GM12878 (cell line): Measurements from ENCODE around the gene PTPRN2. TPM values are rescaled to one million over a fixed set of nuclear protein-coding genes. Genes with fewer than 3 reads are reported as not detected.

Experiments used
- ATAC-seq: fragments of 200-7000 bp; cut with Tn5 transposase; 3 replicates; pipeline ENCODE4 v1.9.1; 2020; ENCODE audit warnings: mild to moderate bottlenecking, moderate library complexity
- BruUV-seq: library from RNA; stranded (reverse); fragments of 400-500 nt; replicated peaks from 2 replicates; lab custom pipeline; 2021; lab: Mats Ljungman, UMichigan
- CTCF ChIA-PET: fragments of 300-600 bp; sonication (Branson Sonifier 250); formaldehyde crosslinking; extraction: SDS; loops from one replicate; lab custom pipeline; 2021; ENCODE audit warnings: inconsistent platforms; lab: Yijun Ruan, JAX
- POLR2A ChIA-PET: fragments of 350-600 bp; formaldehyde crosslinking; extraction: SDS; loops from one replicate; lab custom pipeline; 2021; ENCODE audit warnings: inconsistent platforms; lab: Charles Lee
- RAD21 ChIA-PET: fragments of 300-600 bp; sonication (Branson Sonifier 250); formaldehyde crosslinking; loops from one replicate; lab custom pipeline; 2023; ENCODE audit warnings: antibody characterized with exemption; ENCODE audit not compliant: unreplicated experiment; lab: Charles Lee
- SMC1A ChIA-PET: fragments of 300-600 bp; sonication (Branson Sonifier 250); formaldehyde crosslinking; loops from one replicate; lab custom pipeline; 2023; ENCODE audit not compliant: unreplicated experiment, uncharacterized antibody; lab: Charles Lee
- DNase-seq: peaks from one replicate; pipeline ENCODE4 v3.0.0-alpha.2; 2011; ENCODE audit warnings: low read depth, low spot score
- FAIRE-seq: peaks from 3 replicates; lab custom pipeline; 2011; peaks lifted over from hg19 to GRCh38; lab: Jason Lieb, UNC
- H2AFZ ChIP-seq: 2 replicates; pipeline ENCODE4 v1.6.0; 2011; ENCODE audit warnings: low read depth, low read length, control low read depth; ENCODE audit not compliant: control insufficient read depth
- H3K27ac ChIP-seq: 2 replicates; pipeline ENCODE4 v1.5.1; 2011; ENCODE audit warnings: control low read depth; ENCODE audit not compliant: control insufficient read depth, insufficient read depth
- H3K27me3 ChIP-seq, 2 experiments: replicated peaks in 1 of 2; 2 replicates each; pipeline versions ENCODE4 v1.6.0 to v1.6.1; 2011; ENCODE audit warnings: low read length in 1 of 2; ENCODE audit not compliant: control insufficient read depth in 2 of 2, insufficient read depth in 2 of 2
- H3K36me3 ChIP-seq, 2 experiments: 2 replicates each; pipeline ENCODE4 v1.5.1; 2011; ENCODE audit warnings: low read length in 1 of 2; ENCODE audit not compliant: control insufficient read depth in 2 of 2, insufficient read depth in 2 of 2
- H3K4me1 ChIP-seq: 2 replicates; pipeline ENCODE4 v1.6.1; 2011; ENCODE audit warnings: mild to moderate bottlenecking, low read length, moderate library complexity, mixed read lengths; ENCODE audit not compliant: control insufficient read depth, insufficient read depth
- H3K4me2 ChIP-seq: 2 replicates; pipeline ENCODE4 v1.6.0; 2011; ENCODE audit warnings: control low read depth; ENCODE audit not compliant: control insufficient read depth, insufficient read depth
- H3K4me3 ChIP-seq: fragments of 200-600 bp; sonication (generic); 2 replicates; pipeline ENCODE4 v1.5.1; 2016
- H3K79me2 ChIP-seq: 2 replicates; pipeline ENCODE4 v1.6.0; 2011; ENCODE audit warnings: low read length; ENCODE audit not compliant: control insufficient read depth, insufficient read depth
- H3K9ac ChIP-seq: 2 replicates; pipeline ENCODE4 v1.8.0; 2011; ENCODE audit warnings: low read length, control low read depth, mixed read lengths; ENCODE audit not compliant: control insufficient read depth, insufficient read depth
- H3K9me3 ChIP-seq: replicated peaks from 3 replicates; pipeline ENCODE4 v1.5.1; 2011; ENCODE audit warnings: mild to moderate bottlenecking, low read length; ENCODE audit not compliant: control insufficient read depth, insufficient read depth
- H4K20me1 ChIP-seq: 2 replicates; pipeline ENCODE4 v1.6.0; 2011; ENCODE audit not compliant: control insufficient read depth, insufficient read depth
- CREB1 ChIP-seq: IDR thresholded peaks from 2 replicates; pipeline ENCODE4 v1.6.1; 2012; ENCODE audit warnings: low read depth, mild to moderate bottlenecking, inconsistent platforms
- CTCF ChIP-seq, 3 experiments: IDR thresholded peaks in 2 of 3; conservative IDR thresholded peaks in 1 of 3; 2 replicates each; pipeline ENCODE4 v1.5.1; 2011; ENCODE audit warnings: low read depth in 3 of 3, low read length in 3 of 3, mild to moderate bottlenecking in 3 of 3, control low read depth in 2 of 3, moderate library complexity in 2 of 3, inconsistent platforms in 1 of 3, mixed read lengths in 1 of 3; ENCODE audit not compliant: control insufficient read depth in 2 of 3, insufficient read depth in 1 of 3; ENCODE audit errors: extremely low read depth in 1 of 3
- HSF1 ChIP-seq: fragments of 150-350 bp; IDR thresholded peaks from 2 replicates; pipeline ENCODE4 v1.6.1; 2014; ENCODE audit warnings: mild to moderate bottlenecking, low read depth, low read length
- NFYB ChIP-seq: IDR thresholded peaks from 2 replicates; pipeline ENCODE4 v1.6.1; 2011; ENCODE audit warnings: low read depth, mild to moderate bottlenecking, low read length, improper control_type of control experiment, moderate library complexity; ENCODE audit not compliant: insufficient read depth
- PAX8 ChIP-seq: fragments of 450-650 bp; IDR thresholded peaks from 2 replicates; pipeline ENCODE4 v1.6.1; 2017; ENCODE audit warnings: mild to moderate bottlenecking, moderate library complexity
- POLR2AphosphoS2 ChIP-seq: IDR thresholded peaks from 2 replicates; pipeline ENCODE4 v1.6.1; 2011; ENCODE audit warnings: low read depth, mild to moderate bottlenecking, low read length, improper control_type of control experiment, moderate library complexity
- RCOR1 ChIP-seq: conservative IDR thresholded peaks from 2 replicates; pipeline ENCODE4 v1.6.1; 2012; ENCODE audit warnings: low read depth, low read length, improper control_type of control experiment
- STAT1 ChIP-seq: fragments of 450-650 bp; conservative IDR thresholded peaks from 2 replicates; pipeline ENCODE4 v1.6.1; 2014; ENCODE audit warnings: antibody characterized with exemption, mild to moderate bottlenecking
- ZBTB4 ChIP-seq: fragments of 450-650 bp; formaldehyde crosslinking; IDR thresholded peaks from 2 replicates; pipeline ENCODE4 v1.4.0; 2022; ENCODE audit warnings: mild to moderate bottlenecking, moderate library complexity
- ZNF592 ChIP-seq: fragments of 450-650 bp; IDR thresholded peaks from 2 replicates; pipeline ENCODE4 v1.6.1; 2017; ENCODE audit warnings: mild to moderate bottlenecking, moderate library complexity
- ZNF622 ChIP-seq: fragments of 450-650 bp; IDR thresholded peaks from 2 replicates; pipeline ENCODE4 v1.6.1; 2017; ENCODE audit warnings: mild to moderate bottlenecking, inconsistent platforms
- WGBS: methylation state at CpG from one replicate; pipeline ENCODE4 v1.1.6; 2016; ENCODE audit warnings: low lambda C conversion rate; ENCODE audit not compliant: insufficient replicate concordance, insufficient coverage; ENCODE audit errors: missing lambda C conversion rate; 5-methylcytosine and 5-hydroxymethylcytosine counted together
- in situ Hi-C: fragments of 300-500 bp; cut with MboI; formaldehyde crosslinking; loops from 9 replicates; pipeline ENCODE4 v1.14.3; 2018; ENCODE audit warnings: mixed read lengths
- intact Hi-C: fragments of 100-400 bp; cut with micrococcal nuclease; formaldehyde crosslinking; loops from one replicate; pipeline ENCODE4 v1.14.2; 2022; ENCODE audit not compliant: unreplicated experiment
- polyA plus RNA-seq, 11 experiments: library from polyadenylated mRNA; depleted of rRNA in 4 of 11; unstranded in 6 of 11; stranded (reverse) in 5 of 11; fragments of >200 nt; fragmentation: Nextera tagmentation in 4 of 11; fragmentation: Illumina TruSeq in 1 of 11; extraction: Ambion mirVana in 4 of 11; extraction: Trizol in 1 of 11; gene quantifications; 1 replicate in 1 of 11; 2 replicates in 10 of 11; pipeline versions ENCODE4 v1.2.1 to v1.2.3, GENCODE V29; 2011 to 2016; ENCODE audit warnings: inconsistent platforms in 2 of 11, missing spikeins in 2 of 11, low read depth in 1 of 11
- total RNA-seq, 4 experiments: library from RNA; depleted of rRNA in 3 of 4; stranded (reverse); fragments of >200 nt in 3 of 4; fragmentation: Illumina TruSeq in 1 of 4; extraction: Trizol in 1 of 4; gene quantifications; 2 replicates each; pipeline versions ENCODE4 v1.2.1 to v1.2.3, GENCODE V29; 2013 to 2021

Gene PTPRN2
- total and polyA plus RNA-seq, 10 of the 15 experiments (the other 5 are each of a cell fraction or from before 2014, with no cell fraction given) = 5.4 TPM; not detected in 9

- in situ Hi-C loops = no loop called here
- intact Hi-C loops = no loop called here
- TF ChIP-seq ZBTB4 (CRISPR knock-in tag) (no peak), CTCF (IDR thresholded peaks at IDR 0.05 in 2 of 3, conservative IDR thresholded peaks at IDR 0.05 in 1 of 3; ENCODE audit: control insufficient read depth in 2 of 3, extremely low read depth in 1 of 3, insufficient read depth in 1 of 3, low read depth in 3 of 3, low read length in 3 of 3) (no peak), ZNF592 (no peak), NFYB (no peak), RCOR1 (no peak), PAX8 (no peak), ZNF622 (no peak), STAT1 (no peak), POLR2AphosphoS2 (no peak), CREB1 (no peak), HSF1 (no peak)
Observed at GRCh38 chr7:157509226-157509625, 1078.4 kb downstream of the PTPRN2 start.

More at GRCh38 chr7:157509226-157509625, 1078.4 kb downstream of the PTPRN2 start:
- ATAC-seq (no peak), DNase-seq (no peak), FAIRE-seq (no peak)
- ChIA-PET POLR2A (no interaction called here), SMC1A (no interaction called here), CTCF (no interaction called here), RAD21 (no interaction called here)
- Histone ChIP-seq H2AFZ (no peak overlapping the region), H3K27ac (no peak overlapping the region), H3K4me2 (no peak overlapping the region), H3K9me3 (no peaks in the 10 kb centered on the region), H3K36me3 (no peaks in the 10 kb centered on the region), H4K20me1 (no peaks in the 10 kb centered on the region), H3K79me2 (no peaks in the 10 kb centered on the region), H3K27me3 (no peaks in the 10 kb centered on the region), H3K4me1 (no peaks in the 10 kb centered on the region), H3K4me3 (no peak overlapping the region), H3K9ac (no peak overlapping the region)
- no TSS peak for BruUV-seq
- 17% methylated on average over 2 of the region's 2 CpGs for WGBS
